ENCODE measurements around the gene MED13.

- no peak for TF ChIP-seq CTCF (IDR thresholded peaks at IDR 0.05 in 2 of 3, conservative IDR thresholded peaks at IDR 0.05 in 1 of 3; ENCODE audit: borderline replicate concordance in 1 of 3, insufficient read depth in 1 of 3, low read depth in 2 of 3, low read length in 2 of 3)
- no peak for TF ChIP-seq FOSL1 (IDR thresholded peaks at IDR 0.05; ENCODE audit: low read depth)
Observed at GRCh38 chr17:62052765-62053338, 12.2 kb downstream of the MED13 start.

Data from HCT116 (cell line).